NCI-H1105 (cell line): ENCODE results near the gene OR10J1.
"Not testable (repeated sequence)": the region's sequence is repeated elsewhere in the genome, so short reads cannot be mapped to it uniquely, and the experiment has no call there.

Experiments used
- DNase-seq: peaks from one replicate; lab custom pipeline; 2025; lab: John Stamatoyannopoulos, UW

The OR10J1 gene, protein sequence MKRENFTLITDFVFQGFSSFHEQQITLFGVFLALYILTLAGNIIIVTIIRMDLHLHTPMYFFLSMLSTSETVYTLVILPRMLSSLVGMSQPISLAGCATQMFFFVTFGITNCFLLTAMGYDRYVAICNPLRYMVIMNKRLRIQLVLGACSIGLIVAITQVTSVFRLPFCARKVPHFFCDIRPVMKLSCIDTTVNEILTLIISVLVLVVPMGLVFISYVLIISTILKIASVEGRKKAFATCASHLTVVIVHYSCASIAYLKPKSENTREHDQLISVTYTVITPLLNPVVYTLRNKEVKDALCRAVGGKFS

DNA sequence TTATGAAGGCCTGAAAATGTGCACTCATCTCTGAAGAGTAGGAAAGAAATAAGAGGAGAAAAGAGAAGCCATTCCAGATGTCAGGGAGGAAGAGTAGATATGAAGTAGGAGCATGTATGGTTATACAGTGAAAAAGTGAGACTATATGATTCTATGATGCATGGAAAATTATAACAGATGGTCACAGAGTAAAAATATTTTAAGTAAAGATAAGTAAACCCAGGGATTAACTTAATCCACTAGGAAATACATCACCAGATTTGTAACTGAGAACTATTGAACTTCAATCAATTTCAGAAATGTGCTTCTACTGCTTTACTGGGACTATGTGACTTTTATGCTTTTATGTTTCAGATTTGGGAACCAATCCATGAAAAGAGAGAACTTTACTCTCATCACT, at the start of gene OR10J1:
Gene OR10J1, plus strand, starts transcription at position 301 of the 400 bp plus-strand sequence. Its CDS starts 70 bp downstream, at position 371.
- DNase-seq = no peak

DNA sequence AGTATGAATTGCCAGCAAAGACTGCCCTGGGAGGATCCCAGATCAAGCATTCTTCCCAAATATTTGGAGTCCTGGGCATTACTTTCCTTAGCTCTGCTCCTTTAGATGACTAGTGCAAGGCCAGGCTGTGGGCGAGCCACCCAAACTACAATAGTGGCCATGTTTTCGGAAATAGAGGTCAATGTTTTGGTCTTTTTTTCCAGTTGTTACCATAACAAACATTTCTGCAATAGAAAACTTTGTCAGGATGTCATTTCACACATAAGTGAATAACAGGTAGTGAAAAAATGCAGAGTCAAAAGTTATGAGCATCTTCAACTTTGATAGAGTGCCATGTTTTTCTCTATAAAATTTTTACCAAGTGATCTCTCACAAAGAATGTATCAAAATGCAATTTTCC, 32.7 kb upstream of the OR10J1 start:
- DNase-seq = no peak

DNA sequence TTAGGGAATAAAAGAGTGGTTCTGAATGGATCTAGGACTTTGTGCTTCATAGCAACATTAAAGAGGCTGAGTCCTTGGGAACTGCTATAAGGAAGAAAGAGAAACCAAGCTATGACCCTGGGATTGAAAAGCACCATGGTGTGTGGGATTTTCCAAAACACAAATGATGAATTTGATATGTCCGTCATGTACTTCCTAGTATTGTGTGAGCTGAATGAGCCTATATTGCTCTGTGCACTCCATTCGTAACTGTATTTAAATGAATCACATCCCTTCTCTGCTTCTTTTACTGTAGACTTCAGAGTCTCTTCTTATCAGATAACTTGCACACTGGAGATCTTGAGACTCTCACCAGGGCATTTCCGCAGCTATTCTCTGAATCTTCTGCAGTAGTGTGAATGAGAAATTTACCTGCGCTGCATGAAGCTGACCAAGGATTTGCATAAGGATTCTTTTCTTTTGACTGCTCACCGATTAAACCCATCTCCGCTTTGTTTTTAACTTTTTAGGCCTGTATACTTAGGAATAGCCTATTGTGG, 30.6 kb upstream of the OR10J1 start:
- no peak for DNase-seq

DNA sequence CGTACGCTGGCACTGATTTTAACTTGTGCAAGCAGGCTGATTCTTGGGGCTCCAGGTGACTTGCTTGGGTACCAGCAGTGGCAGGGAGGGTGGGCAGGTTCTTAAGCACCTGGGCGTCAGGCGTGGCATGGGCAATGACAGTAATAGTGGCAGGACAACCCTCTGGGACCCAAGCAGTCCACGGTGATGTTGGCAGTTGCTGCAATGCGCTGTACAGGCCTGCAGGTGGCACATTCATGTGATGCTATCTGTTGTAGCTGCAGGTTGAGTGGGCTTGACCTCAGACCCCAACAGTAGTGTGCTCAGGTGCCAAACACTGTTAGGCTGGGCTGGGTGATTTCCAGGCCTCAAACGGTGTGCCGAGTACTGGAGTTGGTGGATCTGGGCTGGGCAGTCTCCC, 17.7 kb upstream of the OR10J1 start:
- DNase-seq = no peak

DNA sequence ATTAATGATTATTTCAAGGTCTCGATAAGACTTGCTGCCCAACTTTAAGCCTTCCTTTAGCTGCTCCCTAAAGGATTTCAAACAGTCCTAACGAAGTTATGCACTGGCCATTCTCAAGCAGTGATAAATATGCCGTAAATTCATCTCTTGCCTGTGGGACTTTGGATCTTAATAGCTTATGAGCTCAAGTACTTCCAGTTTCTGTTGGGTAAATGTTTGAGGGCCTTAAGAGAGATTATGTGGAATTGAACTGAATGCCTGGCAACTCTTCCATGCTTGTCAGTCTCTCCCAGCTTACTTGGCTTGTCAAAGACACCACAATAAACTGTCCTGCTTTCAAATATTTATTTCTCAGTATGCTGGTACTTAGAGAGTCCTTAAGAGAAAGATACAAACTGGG, 11.0 kb upstream of the OR10J1 start:
- no peak for DNase-seq

DNA sequence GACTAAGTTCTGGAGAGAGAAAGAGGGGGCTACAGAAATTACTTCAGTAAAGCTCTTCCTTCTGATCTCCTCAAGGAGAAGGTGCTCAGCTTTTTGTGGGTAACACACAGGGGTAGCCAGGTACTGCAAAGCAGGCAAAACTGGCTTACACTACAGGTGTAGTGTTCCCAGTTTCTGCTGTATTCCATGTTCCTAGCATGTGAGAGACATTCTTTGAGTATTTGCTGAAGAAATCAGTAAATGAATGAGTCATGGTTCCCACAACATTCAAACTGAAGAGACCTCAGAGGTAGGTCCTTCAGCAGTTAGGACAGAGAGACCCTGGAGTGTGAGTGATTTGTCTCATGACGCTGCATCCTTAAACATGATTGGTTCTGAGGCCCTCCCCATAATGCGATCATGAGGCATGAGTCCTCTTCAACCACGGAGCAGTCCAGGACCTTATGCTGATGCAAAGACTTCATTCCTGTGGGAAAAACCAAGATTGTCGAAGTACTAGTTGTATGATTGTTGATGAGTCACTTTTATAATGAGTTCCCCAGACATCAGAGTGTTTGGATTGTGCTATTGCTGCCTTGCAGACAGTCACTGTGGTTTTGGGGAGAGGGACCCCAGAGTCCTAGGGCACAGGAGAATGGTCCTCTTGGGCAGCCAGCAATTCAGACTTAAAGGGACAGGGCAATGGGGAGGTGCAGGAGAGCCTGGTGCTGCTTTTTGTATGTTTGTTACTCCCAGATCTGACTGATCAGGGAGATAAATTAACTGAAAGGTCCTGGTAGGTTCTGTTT, 10.3 kb upstream of the OR10J1 start:
- DNase-seq = no peak

DNA sequence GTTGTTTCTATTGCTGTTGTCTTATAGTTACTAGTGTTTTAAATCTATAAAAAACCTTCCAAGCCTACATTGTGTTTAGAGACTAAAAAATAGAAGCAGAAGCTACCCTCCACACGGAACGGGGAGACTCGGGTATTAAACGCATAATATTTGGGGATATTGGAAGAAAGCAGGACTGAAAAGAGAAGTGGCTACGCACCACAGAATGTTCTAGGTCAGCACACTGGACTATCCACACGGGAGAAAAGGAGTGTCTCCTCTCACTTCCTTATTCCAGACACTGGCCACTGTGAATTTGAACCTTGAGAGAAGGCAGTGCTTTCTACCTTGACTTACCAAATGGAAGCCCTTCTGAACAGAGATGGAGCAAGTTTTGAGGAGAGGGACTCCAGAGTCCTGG, 8.5 kb upstream of the OR10J1 start:
- DNase-seq = no peak

DNA sequence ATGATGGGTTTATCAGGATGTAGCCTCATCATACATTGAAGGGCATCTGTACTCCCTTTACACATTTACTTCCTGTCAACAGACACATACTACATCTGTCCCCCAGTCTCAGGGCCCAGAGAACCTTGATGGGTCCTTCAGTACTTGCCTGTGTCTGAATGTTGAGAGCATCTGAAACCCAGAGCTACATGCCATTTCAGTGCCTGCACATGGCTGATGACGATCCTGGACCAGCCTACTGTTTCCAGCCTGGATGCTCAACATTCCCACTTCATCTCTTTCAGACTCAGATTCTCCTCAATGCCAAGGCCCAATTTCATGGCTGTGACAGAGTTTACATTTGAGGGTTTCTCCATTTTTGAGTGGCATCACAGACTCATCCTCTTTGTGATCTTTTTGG, 7.6 kb upstream of the OR10J1 start, which contains the start of gene OR10J4:
Gene OR10J4, plus strand, starts transcription at position 301 of the 400 bp plus-strand sequence.
- no peak for DNase-seq

DNA sequence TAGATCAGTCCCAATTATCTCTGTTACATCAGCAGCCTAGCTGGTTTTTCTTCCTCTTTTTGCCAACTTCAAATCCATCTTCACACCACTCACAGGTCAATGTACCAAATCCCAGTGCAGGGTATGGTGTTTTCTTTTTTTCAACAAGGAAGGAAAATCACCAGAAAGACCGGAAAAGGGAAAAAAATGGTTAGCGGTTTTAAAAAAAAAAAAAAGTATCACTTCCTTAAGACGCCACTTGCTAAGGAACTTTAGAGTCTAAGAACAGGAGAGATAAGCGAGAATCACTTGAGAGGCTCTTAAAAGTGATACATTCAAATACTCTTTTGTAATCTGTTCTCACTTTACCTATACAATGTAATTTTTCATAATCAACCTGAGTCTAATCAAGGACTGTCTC, 3.1 kb upstream of the OR10J1 start:
- DNase-seq = no peak

DNA sequence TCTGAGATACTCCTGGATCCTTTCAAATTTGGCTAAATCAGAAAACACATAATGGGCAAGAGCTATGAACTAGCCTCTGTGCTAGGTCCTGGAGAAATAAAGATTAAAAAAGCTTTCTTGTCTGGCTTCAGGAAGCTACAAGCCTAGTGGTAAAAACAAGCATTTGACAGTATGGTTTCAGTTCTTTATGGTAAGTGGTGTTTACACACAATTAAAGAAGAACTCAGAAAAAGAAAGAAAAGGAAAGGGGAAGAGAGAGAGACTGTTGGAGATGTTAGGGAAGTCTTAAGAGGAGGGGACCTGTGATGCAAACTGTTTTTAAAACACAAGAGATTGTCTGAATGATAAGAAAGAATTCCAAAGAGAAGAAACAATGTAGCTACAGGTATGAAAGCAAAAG, 1.8 kb downstream of the OR10J1 start:
- DNase-seq = no peak

DNA sequence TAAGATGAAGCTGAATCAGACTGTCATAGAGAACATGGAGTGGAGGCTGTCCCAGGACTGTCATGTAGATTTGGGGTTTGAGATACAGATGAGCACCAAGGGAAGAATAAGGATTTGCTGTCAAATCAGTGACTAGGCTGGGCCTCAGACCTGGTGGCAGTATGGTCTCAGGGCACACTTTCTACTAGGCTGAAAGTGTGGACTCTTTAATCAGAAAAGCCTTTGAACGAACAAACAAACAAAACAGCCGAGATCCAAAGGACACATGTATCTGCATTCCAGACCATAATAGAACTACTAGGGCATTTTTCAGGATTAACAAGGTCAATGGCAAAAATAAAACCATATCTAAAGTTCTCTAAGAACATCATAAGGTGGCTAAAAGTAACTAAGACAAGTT, 2.9 kb downstream of the OR10J1 start:
- DNase-seq = no peak

DNA sequence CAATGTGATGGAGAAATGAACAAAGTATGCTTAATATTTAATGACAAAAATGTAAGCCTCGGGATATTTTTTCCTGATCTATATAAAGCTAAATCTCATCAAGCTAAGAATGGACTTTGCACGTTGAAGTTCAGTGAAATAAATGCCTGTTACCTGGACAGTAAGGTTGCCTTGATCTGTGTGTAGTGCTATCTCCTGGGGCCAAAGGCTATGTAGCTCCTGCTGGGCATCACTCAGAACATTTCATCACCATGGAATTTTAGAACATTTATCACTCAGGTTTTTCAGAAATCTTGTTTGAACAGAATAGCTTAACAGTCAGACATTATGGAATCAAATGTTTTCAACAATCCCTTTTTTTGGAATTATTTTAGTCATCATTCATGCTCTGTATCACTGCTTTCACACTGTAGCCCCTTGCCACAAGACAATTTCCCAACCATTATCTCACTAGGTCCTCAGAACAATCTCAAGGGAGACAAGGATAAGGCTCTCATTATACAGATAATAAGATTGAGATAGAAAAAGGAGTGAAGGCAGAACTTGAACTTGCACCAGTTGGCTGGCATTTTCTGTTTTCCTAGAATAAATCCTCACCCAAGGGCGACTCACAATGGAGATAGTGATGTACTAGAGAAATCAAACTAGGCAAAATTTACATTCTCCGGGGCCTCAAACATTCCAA, 3.7 kb downstream of the OR10J1 start:
- no peak for DNase-seq

DNA sequence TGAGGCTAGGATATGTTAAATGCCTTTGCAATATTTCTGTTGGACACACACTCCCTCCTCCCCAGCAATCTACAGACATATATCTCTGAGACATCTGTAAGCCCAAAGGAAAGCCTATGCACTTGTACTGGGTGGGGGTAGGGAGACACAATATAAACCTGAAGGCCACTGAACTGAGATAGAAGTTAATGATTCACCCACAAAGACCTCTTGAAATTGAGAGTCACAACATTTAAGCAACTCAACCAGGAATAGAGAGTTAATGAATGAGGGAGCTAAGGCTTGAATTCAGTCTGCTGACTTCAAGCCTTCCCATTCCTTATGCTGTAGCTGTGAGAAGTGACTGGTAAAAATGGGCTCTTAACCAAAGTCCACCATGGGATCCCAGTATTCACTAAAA, 5.0 kb downstream of the OR10J1 start:
- DNase-seq = no peak

DNA sequence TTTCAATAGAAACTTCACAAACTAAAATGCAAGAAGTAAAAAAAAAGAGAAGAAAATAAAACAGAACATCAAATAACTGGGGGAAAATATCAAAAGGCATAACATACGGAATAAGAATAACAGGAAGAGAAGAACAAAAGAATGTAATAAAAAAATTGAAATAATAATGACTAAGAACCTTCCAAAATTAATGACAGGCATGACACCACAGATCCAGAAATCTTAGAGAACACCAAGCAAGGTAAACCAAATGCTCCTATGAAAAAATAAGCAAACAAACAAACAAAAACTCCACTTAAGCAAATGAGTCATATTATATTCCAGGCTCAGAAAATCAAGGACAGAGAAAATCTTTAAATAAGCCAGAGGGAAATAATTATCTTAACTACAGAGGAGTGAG, 8.7 kb downstream of the OR10J1 start:
- no peak for DNase-seq

DNA sequence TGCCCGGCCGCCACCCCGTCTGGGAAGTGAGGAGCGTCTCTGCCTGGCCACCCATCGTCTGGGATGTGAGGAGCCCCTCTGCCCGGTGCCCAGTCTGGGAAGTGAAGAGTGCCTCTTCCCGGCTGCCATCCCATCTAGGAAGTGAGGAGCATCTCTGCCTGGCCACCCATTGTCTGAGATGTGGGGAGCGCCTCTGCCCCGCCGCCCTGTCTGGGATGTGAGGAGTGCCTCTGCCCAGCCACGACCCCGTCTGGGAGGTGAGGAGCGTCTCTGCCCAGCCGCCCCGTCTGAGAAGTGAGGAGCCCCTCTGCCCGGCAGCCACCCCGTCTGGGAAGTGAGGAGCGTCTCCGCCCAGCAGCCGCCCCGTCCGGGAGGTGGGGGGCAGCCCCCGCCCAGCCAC, 10.1 kb downstream of the OR10J1 start:
- not testable (repeated sequence) for DNase-seq

DNA sequence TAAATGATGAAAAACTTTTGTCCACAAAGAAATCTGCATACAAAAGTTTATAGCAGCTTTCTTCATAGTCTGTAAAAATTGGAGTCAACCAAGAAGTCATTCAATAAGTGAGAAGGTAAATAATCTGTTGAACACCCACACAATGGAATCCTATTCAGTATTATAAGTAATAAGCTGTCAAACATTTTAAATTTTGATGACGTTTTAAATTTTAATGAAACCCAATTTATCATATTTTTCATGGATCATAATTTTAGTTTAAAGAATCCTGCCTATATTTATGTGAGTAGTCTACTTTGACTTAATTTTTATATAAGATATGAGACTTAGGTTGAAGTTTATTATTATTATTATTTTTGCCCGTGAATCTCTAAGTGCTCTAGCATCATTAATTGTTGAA, 20.0 kb downstream of the OR10J1 start:
- DNase-seq = no peak

DNA sequence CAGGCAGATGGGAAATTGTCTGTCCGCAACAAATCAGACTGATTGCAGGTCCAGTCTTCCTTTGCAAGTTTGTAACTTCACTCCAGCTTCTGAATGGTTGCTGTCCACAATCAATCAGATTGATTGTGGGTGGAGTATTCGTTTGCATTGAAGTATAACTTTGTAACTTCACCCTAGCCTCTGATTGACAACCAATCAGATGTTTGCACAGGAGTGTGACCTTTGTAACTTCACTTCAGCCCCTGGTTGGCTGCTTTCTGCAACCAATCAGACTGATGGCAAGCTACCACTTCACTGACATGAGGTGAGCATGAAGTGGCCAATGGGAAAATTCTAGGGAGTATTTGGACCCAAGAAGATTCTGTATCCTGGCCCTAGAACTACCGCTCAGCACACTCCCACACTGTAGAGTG, 25.7 kb downstream of the OR10J1 start:
- DNase-seq = no peak

DNA sequence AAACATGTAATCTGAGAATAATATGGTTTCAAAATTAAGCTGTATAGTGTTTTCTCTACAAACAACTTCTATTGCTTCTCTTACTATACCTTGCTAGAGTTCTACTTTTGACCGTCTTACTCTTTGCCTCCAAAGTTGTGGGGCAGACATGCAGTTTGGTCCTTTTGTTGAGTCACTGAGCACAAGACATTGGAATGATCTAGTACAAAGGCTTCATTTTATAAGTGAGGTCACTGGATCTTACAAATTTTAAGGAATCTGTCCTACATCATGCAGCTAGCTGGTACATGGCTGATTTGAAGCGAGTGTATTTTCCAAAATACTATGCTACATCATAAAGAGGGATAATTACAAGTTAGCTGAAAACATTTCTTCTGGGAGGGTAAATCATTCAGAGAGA, 28.8 kb downstream of the OR10J1 start:
- DNase-seq = no peak

DNA sequence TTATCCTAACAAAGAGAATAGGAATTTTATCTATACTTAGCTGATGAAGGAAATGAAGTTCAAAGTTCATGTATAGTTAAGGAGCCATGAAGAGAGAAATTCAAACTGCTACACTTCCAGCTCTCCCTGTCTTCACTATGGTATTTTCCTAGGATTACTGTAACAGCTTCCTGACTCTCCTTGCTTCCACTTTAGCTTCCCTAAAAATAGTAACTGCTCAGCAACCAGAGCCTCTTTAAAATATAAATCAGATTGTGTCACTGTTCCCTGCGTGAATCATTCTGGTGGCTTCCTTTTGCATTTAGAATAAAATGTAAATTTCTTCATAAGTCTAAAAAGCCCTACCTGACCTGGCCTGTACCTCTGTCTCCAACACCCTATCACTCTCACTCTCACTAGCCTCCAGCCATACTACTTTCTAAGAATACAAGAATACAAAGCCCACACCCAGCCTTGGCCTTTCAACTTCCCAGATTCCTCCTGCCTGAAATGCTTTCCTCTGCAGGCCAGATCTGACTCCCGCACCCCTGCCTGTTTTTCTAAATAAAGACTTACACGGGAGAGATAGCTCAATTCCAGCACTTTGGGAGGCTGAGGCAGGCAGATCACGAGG, 30.5 kb downstream of the OR10J1 start:
- DNase-seq = no peak

DNA sequence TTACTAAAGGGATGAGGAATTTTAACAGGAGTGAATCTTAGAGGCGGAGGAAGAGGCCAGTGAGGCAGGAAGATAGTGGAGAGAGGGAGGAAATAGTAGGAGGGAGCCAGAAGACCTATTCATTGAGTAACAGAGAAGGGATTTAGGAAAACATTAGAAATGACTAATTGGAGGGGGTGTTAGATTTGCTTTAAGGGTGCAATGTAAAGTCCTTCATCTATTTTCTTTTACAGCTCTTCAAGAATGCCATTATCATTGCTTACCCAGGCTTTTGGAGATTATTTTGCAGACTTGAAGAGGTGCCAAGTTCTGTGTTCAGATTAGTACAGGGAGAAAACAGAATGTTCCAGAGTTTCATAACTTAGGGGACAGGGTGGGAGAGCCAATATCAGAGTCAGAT, 33.8 kb downstream of the OR10J1 start:
- DNase-seq = no peak

DNA sequence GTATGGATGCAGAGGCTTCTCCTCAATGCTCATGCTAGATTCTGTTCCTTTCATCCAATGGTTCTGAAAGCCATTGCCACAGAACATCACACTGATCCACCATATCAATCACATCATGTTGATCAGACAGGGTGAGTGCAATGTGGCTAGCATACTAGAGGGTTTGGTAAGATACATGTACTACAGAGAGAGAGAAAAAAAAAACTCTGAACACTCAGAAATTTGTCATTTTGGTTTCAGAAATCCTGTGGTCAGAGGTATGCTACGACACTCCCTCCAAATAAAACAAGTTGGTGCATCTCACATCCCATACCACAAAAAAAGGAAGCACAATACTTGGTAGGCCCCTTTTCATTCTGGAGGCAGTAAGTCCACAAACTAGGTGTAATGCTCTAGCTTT, 35.4 kb downstream of the OR10J1 start:
- DNase-seq = no peak

DNA sequence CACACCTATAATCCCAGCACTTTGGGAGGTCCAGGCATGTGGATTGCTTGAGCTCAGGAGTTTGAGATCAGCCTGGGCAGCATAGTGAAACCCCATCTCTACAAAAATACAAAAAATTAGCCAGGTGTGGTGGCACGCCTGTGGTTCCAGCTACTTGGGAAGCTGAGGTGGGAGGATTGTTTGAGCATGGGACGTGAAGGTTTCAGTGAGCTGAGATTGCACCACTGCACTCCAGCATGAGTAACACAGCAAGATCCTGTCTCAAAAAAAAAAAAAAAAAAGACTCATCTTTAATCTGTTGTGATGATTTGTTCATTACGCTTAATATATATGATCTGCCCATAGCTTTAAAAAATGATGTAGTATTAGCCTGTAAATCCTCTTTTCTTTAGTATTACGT, 44.0 kb downstream of the OR10J1 start:
- DNase-seq = no peak
